IPS-18a (cell line): ENCODE data around the gene HPS1.

Experiments
- H3K27ac ChIP-seq: one replicate; pipeline ENCODE4 v1.5.1; 2013; ENCODE audit warnings: low read length
- H3K27me3 ChIP-seq: one replicate; pipeline ENCODE4 v1.6.1; 2013; ENCODE audit warnings: mild to moderate bottlenecking, low read length; ENCODE audit not compliant: control insufficient read depth, insufficient read depth
- H3K36me3 ChIP-seq: one replicate; pipeline ENCODE4 v1.6.1; 2013; ENCODE audit warnings: low read depth, low read length; ENCODE audit not compliant: control insufficient read depth
- H3K4me1 ChIP-seq: one replicate; pipeline ENCODE4 v1.6.1; 2013; ENCODE audit warnings: low read depth, low read length; ENCODE audit not compliant: control insufficient read depth
- H3K4me3 ChIP-seq: one replicate; pipeline ENCODE4 v1.5.1; 2013; ENCODE audit warnings: low read length
- H3K9ac ChIP-seq: one replicate; pipeline ENCODE4 v1.6.1; 2013; ENCODE audit warnings: mild to moderate bottlenecking, low read length, moderate library complexity
- H3K9me3 ChIP-seq: one replicate; pipeline ENCODE4 v1.6.1; 2013; ENCODE audit warnings: low read depth, low read length; ENCODE audit not compliant: control insufficient read depth

HPS1 gene

GRCh38 chr10:98446661-98447221 is at the start of gene HPS1:
HPS1 (minus strand) TSS chr10:98446935; CDS start chr10:98443240, 3,695 bp downstream.
- Histone ChIP-seq H3K27ac (no peak within 1 kb of the TSS), H3K36me3 (peaks cover 26% of the 10 kb centered on the region), H3K9me3 (no peaks in the 10 kb centered on the region)

GRCh38 chr10:98492763-98493162 is 46.0 kb upstream of the HPS1 start:
- Histone ChIP-seq H3K4me3 (no peak overlapping the region), H3K9ac (no peak overlapping the region), H3K27ac (no peak overlapping the region), H3K4me1 (no peaks in the 10 kb centered on the region), H3K36me3 (no peaks in the 10 kb centered on the region), H3K27me3 (no peaks in the 10 kb centered on the region), H3K9me3 (peaks cover 2% of the 10 kb centered on the region)

More at GRCh38 chr10:98446661-98447221, at the start of gene HPS1:
- Histone ChIP-seq H3K4me3 (peak within 1 kb of the TSS; percentile 65), H3K4me1 (peaks cover 5% of the 10 kb centered on the region), H3K27me3 (no peaks in the 10 kb centered on the region), H3K9ac (peak within 1 kb of the TSS; percentile 77)

- Histone ChIP-seq H3K9me3 (peaks cover under 1% of the 10 kb centered on the region), H3K36me3 (no peaks in the 10 kb centered on the region), H3K27ac (no peak overlapping the region), H3K9ac (no peak overlapping the region), H3K4me3 (no peak overlapping the region), H3K4me1 (no peaks in the 10 kb centered on the region), H3K27me3 (no peaks in the 10 kb centered on the region)
These were observed 43.1 kb upstream of the HPS1 start for GRCh38 chr10:98489561-98490481.

GRCh38 chr10:98488669-98489430 is 42.1 kb upstream of the HPS1 start:
- H3K9me3 ChIP-seq, result no peaks in the 10 kb centered on the region
- no peaks in the 10 kb centered on the region for H3K36me3 ChIP-seq
- H3K4me3 ChIP-seq, result no peak overlapping the region
- no peak overlapping the region for H3K27ac ChIP-seq
- H3K9ac ChIP-seq, result no peak overlapping the region
- H3K4me1 ChIP-seq, result no peaks in the 10 kb centered on the region
- H3K27me3 ChIP-seq, result no peaks in the 10 kb centered on the region

GRCh38 chr10:98487649-98488048 is 40.9 kb upstream of the HPS1 start:
- Histone ChIP-seq H3K9me3 (no peaks in the 10 kb centered on the region), H3K9ac (no peak overlapping the region), H3K4me1 (no peaks in the 10 kb centered on the region), H3K36me3 (no peaks in the 10 kb centered on the region), H3K27me3 (no peaks in the 10 kb centered on the region), H3K27ac (no peak overlapping the region), H3K4me3 (no peak overlapping the region)

- Histone ChIP-seq H3K4me3 (no peak overlapping the region), H3K27me3 (no peaks in the 10 kb centered on the region), H3K9ac (no peak overlapping the region), H3K27ac (no peak overlapping the region), H3K4me1 (no peaks in the 10 kb centered on the region), H3K9me3 (no peaks in the 10 kb centered on the region), H3K36me3 (no peaks in the 10 kb centered on the region)
These were observed 39.7 kb upstream of the HPS1 start for GRCh38 chr10:98486421-98486820.

- Histone ChIP-seq H3K9ac (no peak overlapping the region), H3K4me1 (no peaks in the 10 kb centered on the region), H3K27me3 (no peaks in the 10 kb centered on the region), H3K4me3 (no peak overlapping the region), H3K9me3 (no peaks in the 10 kb centered on the region), H3K36me3 (no peaks in the 10 kb centered on the region), H3K27ac (no peak overlapping the region)
These were observed 39.2 kb upstream of the HPS1 start for GRCh38 chr10:98485959-98486358.

GRCh38 chr10:98483658-98484057 is 36.9 kb upstream of the HPS1 start:
- Histone ChIP-seq H3K4me3 (no peak overlapping the region), H3K27me3 (no peaks in the 10 kb centered on the region), H3K36me3 (no peaks in the 10 kb centered on the region), H3K9me3 (no peaks in the 10 kb centered on the region), H3K27ac (no peak overlapping the region), H3K9ac (no peak overlapping the region), H3K4me1 (no peaks in the 10 kb centered on the region)

GRCh38 chr10:98482096-98482495 is 35.4 kb upstream of the HPS1 start:
- Histone ChIP-seq H3K27ac (no peak overlapping the region), H3K4me3 (no peak overlapping the region), H3K36me3 (no peaks in the 10 kb centered on the region), H3K4me1 (no peaks in the 10 kb centered on the region), H3K9ac (no peak overlapping the region), H3K9me3 (no peaks in the 10 kb centered on the region), H3K27me3 (no peaks in the 10 kb centered on the region)

- Histone ChIP-seq H3K36me3 (no peaks in the 10 kb centered on the region), H3K9ac (no peak overlapping the region), H3K4me3 (no peak overlapping the region), H3K9me3 (no peaks in the 10 kb centered on the region), H3K4me1 (no peaks in the 10 kb centered on the region), H3K27ac (no peak overlapping the region), H3K27me3 (no peaks in the 10 kb centered on the region)
These were observed 34.7 kb upstream of the HPS1 start for GRCh38 chr10:98481404-98481945.

- Histone ChIP-seq H3K27ac (no peak overlapping the region), H3K36me3 (no peaks in the 10 kb centered on the region), H3K27me3 (no peaks in the 10 kb centered on the region), H3K4me1 (no peaks in the 10 kb centered on the region), H3K9me3 (no peaks in the 10 kb centered on the region), H3K9ac (no peak overlapping the region), H3K4me3 (no peak overlapping the region)
These were observed 31.9 kb upstream of the HPS1 start for GRCh38 chr10:98478430-98479222.
